ENCODE data around the gene KIAA1958.

- no peak for TF ChIP-seq CTCF (IDR thresholded peaks at IDR 0.05)
- TF ChIP-seq POLR2A (IDR thresholded peaks at IDR 0.05), result no peak
These were observed 12.6 kb upstream of the KIAA1958 start for GRCh38 chr9:112473986-112474385.
